Hepatocyte (in vitro differentiated cells): Measurements from ENCODE around the gene C5orf63.

Experiments used
- EZH2 ChIP-seq: fragments of 200-600 bp; sonication (generic); IDR thresholded peaks from 2 replicates; pipeline ENCODE4 v1.6.1; 2016; ENCODE audit warnings: antibody characterized with exemption, mild to moderate bottlenecking, borderline replicate concordance
- TF ChIP-seq, protein P1 (sequence below): fragments of 200-600 bp; sonication (generic); IDR thresholded peaks from 2 replicates; pipeline ENCODE4 v1.5.1; 2016; ENCODE audit warnings: antibody characterized with exemption, mild to moderate bottlenecking; ENCODE audit not compliant: poor library complexity

DNA sequence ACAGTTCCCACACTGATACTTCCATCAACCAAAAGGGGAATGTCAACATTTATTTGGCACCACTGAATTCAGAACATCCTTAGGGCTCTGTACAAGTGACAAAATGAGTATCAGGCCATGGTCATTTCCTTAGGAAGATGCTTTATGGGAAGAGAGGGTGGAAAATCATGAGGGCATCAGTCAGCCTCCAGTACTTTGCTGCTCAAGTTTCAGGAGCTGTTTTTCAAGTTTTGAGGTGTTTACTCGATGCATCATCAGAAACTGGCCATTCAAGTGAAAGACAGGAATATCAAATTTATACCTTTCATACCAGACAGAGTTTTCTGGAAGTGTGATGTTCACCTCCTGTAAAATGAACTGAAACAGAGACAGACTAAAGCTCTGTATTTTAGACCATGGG, 21.7 kb downstream of the C5orf63 start:
- TF ChIP-seq, protein P1, sequence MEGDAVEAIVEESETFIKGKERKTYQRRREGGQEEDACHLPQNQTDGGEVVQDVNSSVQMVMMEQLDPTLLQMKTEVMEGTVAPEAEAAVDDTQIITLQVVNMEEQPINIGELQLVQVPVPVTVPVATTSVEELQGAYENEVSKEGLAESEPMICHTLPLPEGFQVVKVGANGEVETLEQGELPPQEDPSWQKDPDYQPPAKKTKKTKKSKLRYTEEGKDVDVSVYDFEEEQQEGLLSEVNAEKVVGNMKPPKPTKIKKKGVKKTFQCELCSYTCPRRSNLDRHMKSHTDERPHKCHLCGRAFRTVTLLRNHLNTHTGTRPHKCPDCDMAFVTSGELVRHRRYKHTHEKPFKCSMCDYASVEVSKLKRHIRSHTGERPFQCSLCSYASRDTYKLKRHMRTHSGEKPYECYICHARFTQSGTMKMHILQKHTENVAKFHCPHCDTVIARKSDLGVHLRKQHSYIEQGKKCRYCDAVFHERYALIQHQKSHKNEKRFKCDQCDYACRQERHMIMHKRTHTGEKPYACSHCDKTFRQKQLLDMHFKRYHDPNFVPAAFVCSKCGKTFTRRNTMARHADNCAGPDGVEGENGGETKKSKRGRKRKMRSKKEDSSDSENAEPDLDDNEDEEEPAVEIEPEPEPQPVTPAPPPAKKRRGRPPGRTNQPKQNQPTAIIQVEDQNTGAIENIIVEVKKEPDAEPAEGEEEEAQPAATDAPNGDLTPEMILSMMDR: no peak
- no peak for TF ChIP-seq EZH2
